GM13977 (cell line): ENCODE results near the gene RNF44.

ENCODE experiments used
- DNase-seq: peaks from one replicate; pipeline ENCODE4 v3.0.0; 2012; ENCODE audit warnings: low spot score
- in situ Hi-C: fragments of 300-500 bp; cut with MboI; formaldehyde crosslinking; loops from one replicate; pipeline ENCODE4 v1.12.0; 2022; ENCODE audit warnings: low sequenced_read_pairs, low pct_unique_long_range_greater_than_20kb, mixed read lengths, inconsistent platforms; ENCODE audit not compliant: unreplicated experiment
- TF ChIP-seq, protein P1 (sequence below): IDR thresholded peaks from 2 replicates; pipeline ENCODE4 v1.5.1; 2012; ENCODE audit warnings: mild to moderate bottlenecking, control low read depth; ENCODE audit not compliant: insufficient read depth; ENCODE audit errors: extremely low read depth, missing control alignments

The RNF44 gene

DNA sequence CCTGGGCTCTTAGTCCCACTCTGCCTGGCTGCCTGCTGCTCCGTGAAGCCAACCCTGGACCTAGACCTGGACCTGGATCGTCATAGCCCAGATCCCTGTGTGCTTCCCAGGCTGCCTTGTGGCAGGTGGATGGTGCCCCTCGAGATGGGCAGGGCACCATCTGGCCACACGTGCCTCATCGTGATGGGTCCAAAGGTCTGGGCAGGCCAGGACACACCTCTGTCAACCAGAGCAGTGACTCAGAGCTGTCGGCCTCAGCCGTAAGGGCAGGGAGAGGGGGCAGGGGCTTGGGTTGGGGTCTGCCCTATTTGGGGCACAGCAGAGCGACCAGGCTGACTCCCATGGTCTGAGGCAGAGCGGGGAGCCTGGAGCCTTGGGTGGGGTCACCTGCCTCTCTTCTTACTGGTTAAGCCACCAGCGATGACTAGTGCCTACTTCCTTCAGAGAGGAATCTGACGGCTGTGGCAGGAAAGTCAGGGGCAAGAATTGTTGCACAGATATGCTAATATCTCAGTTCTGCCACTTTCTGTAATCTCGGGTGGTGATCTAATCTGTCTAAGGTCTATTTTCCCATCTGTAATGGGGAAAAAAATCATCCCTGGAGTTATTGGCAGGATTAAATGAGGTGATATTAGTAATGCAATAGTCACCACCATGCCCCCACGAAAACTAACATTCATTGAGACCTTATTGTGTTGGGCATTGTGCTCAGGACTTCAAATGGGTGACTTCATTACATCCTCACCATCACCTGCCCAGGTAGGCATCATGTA is 8.7 kb upstream of the RNF44 start:
- DNase-seq = no peak
- TF ChIP-seq, protein P1, sequence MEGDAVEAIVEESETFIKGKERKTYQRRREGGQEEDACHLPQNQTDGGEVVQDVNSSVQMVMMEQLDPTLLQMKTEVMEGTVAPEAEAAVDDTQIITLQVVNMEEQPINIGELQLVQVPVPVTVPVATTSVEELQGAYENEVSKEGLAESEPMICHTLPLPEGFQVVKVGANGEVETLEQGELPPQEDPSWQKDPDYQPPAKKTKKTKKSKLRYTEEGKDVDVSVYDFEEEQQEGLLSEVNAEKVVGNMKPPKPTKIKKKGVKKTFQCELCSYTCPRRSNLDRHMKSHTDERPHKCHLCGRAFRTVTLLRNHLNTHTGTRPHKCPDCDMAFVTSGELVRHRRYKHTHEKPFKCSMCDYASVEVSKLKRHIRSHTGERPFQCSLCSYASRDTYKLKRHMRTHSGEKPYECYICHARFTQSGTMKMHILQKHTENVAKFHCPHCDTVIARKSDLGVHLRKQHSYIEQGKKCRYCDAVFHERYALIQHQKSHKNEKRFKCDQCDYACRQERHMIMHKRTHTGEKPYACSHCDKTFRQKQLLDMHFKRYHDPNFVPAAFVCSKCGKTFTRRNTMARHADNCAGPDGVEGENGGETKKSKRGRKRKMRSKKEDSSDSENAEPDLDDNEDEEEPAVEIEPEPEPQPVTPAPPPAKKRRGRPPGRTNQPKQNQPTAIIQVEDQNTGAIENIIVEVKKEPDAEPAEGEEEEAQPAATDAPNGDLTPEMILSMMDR = no peak
- in situ Hi-C loops = no loop called here

DNA sequence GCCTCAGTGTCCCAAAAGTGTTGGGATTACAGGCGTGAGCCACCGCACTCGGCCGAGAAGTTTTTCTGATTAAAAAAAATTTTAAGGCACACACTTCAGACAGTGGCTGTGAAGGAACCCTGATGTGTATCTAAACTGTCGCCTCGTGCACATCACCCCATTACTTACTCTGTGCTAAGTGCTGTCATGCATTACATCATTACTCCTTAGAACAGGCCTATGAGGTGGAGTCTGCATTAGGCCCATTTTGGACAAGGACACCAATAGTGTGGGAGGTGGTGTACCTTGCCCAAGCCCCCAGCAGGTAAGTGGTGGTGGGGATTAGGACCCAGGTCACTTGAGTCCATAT is 8.2 kb upstream of the RNF44 start:
- TF ChIP-seq, protein P1 = no peak
- DNase-seq = no peak
- in situ Hi-C loops = no loop called here

DNA sequence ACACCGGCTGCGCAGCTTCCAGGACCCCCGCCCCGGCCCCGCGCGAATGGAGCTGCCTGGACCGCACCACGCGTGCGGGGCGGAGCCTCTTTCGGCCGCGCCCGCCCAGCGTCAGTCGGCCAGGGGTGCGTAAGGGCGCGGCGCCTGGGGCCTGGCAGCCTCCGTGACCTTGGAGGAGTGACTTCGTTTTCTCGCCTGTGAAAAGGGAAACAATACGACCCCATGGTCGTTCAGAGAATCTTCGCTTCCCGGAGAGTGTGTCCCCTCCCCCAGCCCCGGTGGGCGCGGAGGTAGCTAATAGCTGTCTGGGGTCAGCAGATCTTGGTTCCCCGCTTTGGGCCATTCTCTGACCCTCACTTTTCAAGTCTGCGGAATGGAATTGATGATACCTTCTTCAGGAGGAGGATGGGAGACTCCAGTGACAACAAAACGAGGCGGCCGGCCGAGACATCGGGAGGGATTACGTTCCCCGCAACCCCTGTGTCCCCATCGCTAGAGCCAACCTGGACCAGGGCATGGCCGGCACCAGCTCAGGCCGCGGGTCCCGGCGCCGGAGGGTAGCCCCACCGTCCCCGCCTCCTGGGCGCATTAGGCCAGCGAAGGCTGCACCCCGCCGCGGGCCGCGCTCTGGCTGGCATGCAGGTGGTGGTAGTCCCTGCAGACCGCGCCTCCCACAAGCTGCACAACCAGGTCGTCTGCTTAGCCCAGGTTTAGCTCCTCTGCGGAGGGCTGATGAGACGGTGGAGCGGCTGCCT is 6.4 kb upstream of the RNF44 start:
- TF ChIP-seq, protein P1 = no peak
- peak; percentile 80 for DNase-seq
- in situ Hi-C loops = no loop called here

DNA sequence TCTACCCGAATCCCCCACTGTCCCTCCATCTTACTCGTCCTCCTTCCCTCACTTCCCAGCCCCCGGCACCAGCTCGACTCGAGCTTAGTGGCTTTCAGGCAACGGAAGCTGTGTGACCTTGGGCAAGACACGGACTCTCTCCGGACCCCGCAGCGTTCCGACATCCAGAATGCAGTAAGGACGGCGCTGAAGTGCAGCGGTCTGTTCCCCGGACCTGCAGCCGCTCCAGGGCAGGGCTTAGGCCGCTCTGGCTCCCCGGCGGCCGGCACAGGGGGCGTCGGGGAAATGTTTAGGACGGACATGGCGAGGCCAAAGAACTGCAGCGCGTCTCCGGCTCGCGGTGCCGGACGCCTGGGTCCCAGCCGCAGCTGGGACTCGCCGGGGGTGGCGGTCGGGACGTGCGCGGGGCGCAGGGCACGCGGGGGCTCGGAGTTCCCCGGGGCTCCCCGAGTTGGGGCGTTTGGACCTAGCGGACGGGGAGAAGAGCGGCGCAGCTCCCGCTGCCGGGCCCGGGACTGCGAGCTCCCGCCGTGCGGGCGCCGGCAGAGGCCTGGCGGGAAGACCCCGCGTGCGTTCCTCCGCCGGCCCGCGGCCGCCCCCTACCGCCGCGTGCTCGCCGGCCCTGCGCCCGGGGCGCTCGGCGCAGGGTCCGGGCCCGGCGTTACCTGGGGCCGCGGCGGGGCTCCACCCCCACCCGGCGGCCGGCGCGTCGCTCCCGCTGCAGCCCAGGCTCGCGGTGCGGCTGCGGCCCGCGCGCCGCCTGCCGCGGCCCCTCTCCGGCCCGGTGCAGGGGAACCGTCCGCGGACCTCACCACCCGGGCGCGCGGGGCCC is 5.6 kb upstream of the RNF44 start:
- DNase-seq = peak; percentile 71

DNA sequence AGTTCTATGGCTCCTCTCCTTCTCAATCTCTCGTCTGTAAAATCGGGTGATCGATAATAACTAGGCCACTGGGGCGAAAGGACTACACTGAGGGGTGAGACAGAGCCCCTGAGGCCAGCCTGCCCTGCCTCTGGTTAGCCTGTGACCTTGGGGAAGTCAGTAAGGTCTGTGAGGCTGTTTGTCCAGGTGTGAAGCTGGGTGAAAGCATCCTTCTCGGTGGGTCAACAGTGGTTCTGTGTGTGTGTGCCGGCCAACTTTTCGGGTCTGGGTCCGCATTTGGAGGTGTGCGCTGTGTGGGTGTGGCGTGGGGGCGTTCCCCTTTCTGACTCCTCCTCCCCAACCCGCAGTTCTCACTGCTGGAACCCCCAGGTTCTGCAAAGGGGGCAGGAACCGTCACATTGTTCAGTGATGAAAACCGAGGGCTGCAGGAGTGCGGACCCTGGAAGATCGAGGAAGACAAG is 5.0 kb upstream of the RNF44 start:
- DNase-seq = no peak
- in situ Hi-C loops = no loop called here
- TF ChIP-seq, protein P1 = no peak

More for the DNA sequence above, 5.6 kb upstream of the RNF44 start:
- in situ Hi-C loops = no loop called here
- TF ChIP-seq, protein P1 = peak; percentile 64

DNA sequence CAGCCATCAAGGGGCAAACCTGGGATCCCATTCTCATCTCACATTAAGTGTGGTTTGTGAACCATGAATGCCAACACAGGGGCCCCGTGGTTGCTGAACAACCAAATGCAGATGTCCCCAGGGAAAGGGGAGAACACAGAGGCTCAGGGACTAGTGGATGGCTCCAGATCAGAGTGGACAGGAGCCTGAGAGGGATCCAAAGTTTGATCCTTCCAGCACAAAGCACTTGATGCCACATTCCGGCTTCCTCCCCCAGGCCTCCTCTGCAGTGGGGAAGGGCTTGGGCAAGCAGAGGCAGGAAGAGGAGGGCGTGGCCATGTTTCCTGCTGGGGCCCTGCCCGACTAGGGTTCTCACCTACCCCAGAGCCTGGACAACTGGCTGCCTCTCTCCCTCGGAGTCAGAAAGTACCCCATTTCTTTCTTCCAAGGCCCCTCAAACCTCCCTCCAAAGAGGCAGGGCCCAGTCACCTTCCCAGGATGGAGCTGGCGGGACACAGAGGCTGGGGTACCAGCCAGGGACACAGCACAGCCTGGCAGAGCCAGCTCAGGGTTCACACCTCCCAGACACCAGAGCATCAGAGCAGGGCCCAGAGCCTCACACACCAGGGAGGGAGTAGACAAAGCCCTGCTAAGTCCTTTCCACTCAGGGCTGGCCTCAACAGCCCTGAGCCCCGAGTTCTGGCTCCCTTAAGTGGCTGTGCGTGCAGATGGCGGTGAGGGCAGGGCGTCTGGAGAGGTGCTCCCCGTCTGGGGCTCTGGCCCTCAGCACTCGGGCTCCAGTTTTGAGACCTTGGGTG is 4.3 kb upstream of the RNF44 start:
- TF ChIP-seq, protein P1 = no peak
- no peak for DNase-seq
- in situ Hi-C loops = no loop called here
